GM12872 (cell line): ENCODE results near the gene TMEM132C.

Source experiments
- CTCF ChIP-seq: IDR thresholded peaks from 3 replicates; pipeline ENCODE4 v1.5.1; 2011; ENCODE audit warnings: low read depth, mild to moderate bottlenecking, low read length, moderate library complexity; ENCODE audit not compliant: insufficient read depth

The TMEM132C gene

GRCh38 chr12:128707488-128707887 is 440.5 kb downstream of the TMEM132C start:
- no peak for TF ChIP-seq CTCF

GRCh38 chr12:128708789-128709188 is 441.8 kb downstream of the TMEM132C start:
- TF ChIP-seq CTCF, result no peak

GRCh38 chr12:128709660-128710059 is 442.7 kb downstream of the TMEM132C start:
- no peak for TF ChIP-seq CTCF

GRCh38 chr12:128711486-128711885 is 444.5 kb downstream of the TMEM132C start:
- no peak for TF ChIP-seq CTCF

- TF ChIP-seq CTCF, result no peak
Measured at GRCh38 chr12:128712622-128713021, 445.7 kb downstream of the TMEM132C start.

- no peak for TF ChIP-seq CTCF
Measured at GRCh38 chr12:128715485-128715884, 448.5 kb downstream of the TMEM132C start.

GRCh38 chr12:128724468-128725046 is 457.6 kb downstream of the TMEM132C start:
- TF ChIP-seq CTCF, result no peak
